Measurements from ENCODE around the gene ZDHHC4.
"Not testable (repeated sequence)": the region's sequence is repeated elsewhere in the genome, so short reads cannot be mapped to it uniquely, and the experiment has no call there.

Gene ZDHHC4

GRCh38 chr7:6608081-6608480, 30.8 kb downstream of the ZDHHC4 start:
- no peak for DNase-seq

- DNase-seq, result no peak
These were observed 31.5 kb downstream of the ZDHHC4 start for GRCh38 chr7:6608794-6609193.

- DNase-seq, result peak; percentile 45
These were observed 35.6 kb downstream of the ZDHHC4 start for GRCh38 chr7:6612819-6613218.

DNA sequence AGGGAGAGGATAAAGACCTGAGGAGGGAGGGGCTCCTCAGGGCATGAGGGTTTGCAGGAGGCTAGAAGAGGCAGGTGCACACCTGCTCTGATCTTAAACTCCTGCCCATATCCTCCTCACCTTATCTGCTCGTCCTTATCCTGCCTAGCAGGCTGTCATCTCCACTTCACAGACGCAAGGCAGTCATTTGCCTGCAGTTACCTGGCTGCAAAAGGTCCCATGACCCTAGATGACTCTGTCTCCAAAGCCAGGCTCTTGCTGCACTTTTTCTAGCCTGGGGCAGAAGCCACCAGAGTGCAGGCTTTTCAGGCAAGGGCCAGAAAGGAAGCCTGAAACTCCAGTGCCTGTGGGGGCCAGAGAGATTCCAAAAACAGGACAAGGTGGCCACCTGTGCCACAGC, 36.5 kb downstream of the ZDHHC4 start:
- peak; percentile 62 for DNase-seq

GRCh38 chr7:6614953-6615722, 37.9 kb downstream of the ZDHHC4 start, which contains the start of gene ZNF853:
Gene ZNF853 (plus strand): TSS chr7:6615610. CDS start chr7:6616175, 565 bp downstream.
- peak; percentile 64 for DNase-seq

DNA sequence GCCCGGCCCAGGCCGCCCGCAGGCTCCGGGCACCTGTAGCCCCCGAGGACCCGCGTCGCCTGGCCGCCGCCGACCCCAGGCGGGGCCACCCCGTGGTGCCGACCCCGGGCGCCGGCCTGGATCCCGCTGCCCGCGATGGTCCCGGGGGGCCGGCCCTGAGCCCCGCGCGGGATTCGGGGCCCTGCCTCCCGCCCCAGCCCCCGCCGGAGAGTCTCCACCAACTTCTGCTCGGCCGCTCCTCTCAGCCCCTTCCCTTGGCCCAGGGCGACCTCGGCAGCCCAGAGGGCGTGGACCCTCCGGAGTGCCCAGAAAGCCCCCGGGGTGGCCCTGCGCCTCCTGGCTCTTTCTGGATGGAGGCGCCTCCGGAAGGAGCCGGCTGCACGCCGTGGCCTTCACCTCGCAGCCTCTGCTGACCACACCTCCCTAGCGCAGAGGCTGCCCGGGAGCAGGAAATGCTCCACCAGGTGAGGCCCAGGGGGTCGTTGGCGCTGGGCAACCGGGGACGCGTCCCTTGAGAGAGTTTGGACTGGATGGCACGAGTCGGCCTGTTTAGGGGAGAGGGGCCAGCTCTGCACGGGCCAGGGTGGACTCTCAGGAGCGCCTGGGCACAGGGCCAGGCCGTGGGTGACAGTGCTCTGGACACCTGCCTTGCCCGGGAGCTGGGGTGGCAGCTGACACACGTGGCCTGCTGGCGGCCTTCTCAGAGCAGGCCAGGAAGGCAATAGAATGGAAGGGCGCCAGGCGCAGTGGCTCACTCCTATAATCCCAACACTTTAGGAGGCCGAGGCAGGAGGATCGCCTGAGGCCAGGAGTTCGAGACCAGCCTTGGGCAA, 38.7 kb downstream of the ZDHHC4 start:
- DNase-seq, result peak; percentile 96

GRCh38 chr7:6616854-6617643, 39.8 kb downstream of the ZDHHC4 start:
- no peak for DNase-seq

DNA sequence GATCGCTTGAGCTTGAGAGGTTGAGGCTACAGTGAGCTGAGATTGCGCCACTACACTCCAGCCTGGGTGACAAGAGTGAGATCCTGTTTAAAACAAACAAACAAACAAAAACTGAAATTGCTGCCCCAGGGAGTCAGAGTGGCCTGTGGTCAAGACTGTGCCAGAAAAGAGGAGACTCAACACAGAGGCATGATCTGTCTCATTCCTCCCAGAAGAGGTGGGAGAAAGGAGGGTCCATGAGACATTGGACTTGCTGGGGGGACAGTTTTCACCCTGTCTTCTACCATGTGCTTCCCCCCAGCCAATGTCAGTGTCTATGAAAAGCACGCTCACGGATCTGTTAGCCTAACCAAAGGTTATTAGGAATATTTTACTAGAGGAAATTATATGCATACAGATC, 41.4 kb downstream of the ZDHHC4 start:
- no peak for DNase-seq

- no peak for DNase-seq
These were observed 42.7 kb downstream of the ZDHHC4 start for GRCh38 chr7:6619961-6620360.

DNA sequence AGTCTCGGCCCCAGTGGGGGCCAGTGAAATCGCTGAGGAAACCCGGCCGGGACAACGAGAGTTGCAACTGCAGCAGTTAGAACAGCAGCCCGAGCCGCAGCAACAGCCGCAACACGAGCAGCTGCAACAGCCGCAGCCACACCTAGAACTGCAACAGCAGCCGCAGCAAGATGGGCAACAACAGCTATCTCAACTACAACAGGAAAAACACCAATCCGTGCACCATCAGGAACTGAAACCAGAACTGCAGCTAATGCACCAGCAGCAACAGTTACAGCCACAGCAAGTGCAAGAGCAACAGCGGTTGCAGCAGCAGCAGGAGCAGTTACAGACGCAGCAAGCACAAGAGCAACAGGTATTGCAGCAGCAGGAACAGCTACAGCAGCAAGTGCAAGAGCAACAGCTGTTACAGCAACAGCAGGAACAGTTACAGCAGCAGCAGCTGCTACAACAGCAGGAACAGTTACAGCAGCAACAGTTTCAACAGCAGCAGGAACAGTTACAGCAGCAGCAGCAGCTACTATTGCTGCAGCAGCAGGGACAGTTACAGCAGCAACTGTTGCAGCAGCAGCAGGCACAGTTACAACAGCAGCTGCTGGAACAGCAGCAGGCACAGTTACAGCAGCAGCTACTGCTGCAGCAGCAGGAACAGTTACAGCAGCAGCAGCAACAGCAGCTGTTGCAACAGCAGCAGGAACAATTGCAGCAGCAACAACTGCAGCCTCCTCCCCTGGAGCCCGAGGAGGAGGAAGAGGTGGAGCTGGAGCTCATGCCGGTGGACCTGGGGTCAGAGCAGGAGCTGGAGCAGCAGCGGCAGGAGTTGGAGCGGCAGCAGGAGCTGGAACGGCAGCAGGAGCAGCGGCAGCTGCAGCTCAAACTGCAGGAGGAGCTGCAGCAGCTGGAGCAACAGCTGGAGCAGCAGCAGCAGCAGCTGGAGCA, 44.2 kb downstream of the ZDHHC4 start:
- no peak for DNase-seq

- no peak for DNase-seq
These were observed 45.0 kb downstream of the ZDHHC4 start for GRCh38 chr7:6622134-6622710.

- no peak for DNase-seq
These were observed 46.5 kb downstream of the ZDHHC4 start for GRCh38 chr7:6623589-6624245.

- DNase-seq, result no peak
These were observed 47.0 kb downstream of the ZDHHC4 start for GRCh38 chr7:6624246-6624611.

GRCh38 chr7:6628045-6628444, 50.8 kb downstream of the ZDHHC4 start:
- peak; percentile 40 for DNase-seq

- DNase-seq, result peak; percentile 48
These were observed 53.0 kb downstream of the ZDHHC4 start for GRCh38 chr7:6630007-6630849.

- no peak for DNase-seq
These were observed 54.4 kb downstream of the ZDHHC4 start for GRCh38 chr7:6631605-6632004.

- DNase-seq, result no peak
These were observed 56.8 kb downstream of the ZDHHC4 start for GRCh38 chr7:6634021-6634420.

- not testable (repeated sequence) for DNase-seq
These were observed 57.7 kb downstream of the ZDHHC4 start for GRCh38 chr7:6634971-6635370.

DNA sequence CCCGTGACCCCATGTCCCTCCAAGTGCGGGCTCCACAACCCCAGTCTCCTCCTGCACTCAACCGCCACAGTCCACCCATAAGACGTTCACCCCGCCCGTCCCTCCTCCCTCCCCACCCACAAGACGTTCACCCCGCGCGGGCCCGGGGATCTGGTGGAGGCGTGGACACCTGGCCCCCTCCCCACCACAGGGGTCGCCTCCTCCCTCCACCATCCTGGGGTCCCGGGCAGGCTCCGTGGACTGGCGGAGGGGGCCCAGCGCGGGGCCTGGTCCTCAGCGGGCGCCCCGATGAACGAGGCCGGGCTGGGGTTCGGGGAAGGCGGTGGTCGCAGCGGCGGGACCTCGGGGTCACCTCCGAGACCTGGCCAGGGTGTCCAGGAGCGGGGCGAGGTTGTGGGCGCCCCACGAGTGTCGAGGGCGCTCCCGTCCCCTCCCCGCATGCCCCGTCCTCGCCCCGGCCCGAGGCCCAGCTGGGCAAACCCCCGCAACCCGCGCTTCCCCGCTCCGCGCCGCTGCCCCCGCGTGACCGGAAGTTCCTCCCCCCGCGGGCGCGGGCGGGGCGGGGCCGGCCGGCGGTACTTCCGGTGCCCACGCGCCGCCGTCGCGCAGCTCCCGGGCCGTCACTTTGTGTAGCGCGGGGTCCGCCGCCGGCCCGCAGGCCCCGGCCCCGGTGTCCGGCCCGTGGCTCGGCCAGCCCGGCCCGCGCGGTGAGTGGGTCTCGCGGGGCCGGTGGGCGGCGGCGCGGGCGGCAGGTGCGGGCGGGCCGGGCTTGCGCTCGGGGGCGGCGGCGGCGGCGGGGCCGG, 59.7 kb downstream of the ZDHHC4 start, which contains the start of gene ZNF316:
Gene ZNF316 (plus strand): TSS at position 578 of the 803 bp plus-strand sequence. CDS start 5,092 bp downstream, outside the sequence.
- peak; percentile 82 for DNase-seq
